Measurements from ENCODE around the gene GBE1.

DNA sequence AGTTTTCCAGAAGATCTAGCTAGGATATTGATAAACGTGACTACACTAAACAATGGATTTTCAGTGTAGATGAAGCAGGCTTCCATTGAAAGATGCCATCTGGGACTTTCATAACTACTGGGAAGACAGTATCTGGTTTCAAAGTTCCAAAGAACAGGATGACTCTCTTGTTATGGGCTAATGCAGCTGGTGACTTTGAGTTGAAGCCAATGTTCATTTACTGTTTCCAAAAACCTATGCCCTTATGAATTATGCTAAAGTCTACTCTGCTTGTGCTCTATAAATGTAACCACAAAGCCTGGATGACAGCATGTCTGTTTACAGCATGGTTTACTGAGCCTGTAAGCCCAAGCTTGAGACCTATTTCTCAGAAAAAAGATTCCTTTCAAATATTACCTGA lies 245.4 kb downstream of the GBE1 start:
- TF ChIP-seq POLR2AphosphoS5 (IDR thresholded peaks at IDR 0.05), result no peak
- TF ChIP-seq, protein P1, sequence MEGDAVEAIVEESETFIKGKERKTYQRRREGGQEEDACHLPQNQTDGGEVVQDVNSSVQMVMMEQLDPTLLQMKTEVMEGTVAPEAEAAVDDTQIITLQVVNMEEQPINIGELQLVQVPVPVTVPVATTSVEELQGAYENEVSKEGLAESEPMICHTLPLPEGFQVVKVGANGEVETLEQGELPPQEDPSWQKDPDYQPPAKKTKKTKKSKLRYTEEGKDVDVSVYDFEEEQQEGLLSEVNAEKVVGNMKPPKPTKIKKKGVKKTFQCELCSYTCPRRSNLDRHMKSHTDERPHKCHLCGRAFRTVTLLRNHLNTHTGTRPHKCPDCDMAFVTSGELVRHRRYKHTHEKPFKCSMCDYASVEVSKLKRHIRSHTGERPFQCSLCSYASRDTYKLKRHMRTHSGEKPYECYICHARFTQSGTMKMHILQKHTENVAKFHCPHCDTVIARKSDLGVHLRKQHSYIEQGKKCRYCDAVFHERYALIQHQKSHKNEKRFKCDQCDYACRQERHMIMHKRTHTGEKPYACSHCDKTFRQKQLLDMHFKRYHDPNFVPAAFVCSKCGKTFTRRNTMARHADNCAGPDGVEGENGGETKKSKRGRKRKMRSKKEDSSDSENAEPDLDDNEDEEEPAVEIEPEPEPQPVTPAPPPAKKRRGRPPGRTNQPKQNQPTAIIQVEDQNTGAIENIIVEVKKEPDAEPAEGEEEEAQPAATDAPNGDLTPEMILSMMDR (IDR thresholded peaks at IDR 0.05), result no peak

Measured in sigmoid colon (tissue), 4 donors.